ENCODE results near the gene NAA16. TPM values are rescaled to one million over a fixed set of nuclear protein-coding genes. Genes with fewer than 3 reads are reported as not detected.

NAA16 gene
- total RNA-seq, 2 experiments from 2014 or later, result 23.5 to 32.8 TPM

GRCh38 chr13:41327994-41328790 is 17.1 kb downstream of the NAA16 start:
- TF ChIP-seq CTCF (IDR thresholded peaks at IDR 0.05), result no peak
- ChIA-PET POLR2A (no interaction called here), CTCF (interaction anchor here (1.1 kb wide), 1 partner anchor 9 kb away, joined by 3 read pairs; no protein-coding TSS in a partner anchor)
- DNase-seq (peak; percentile 13), ATAC-seq (peak; percentile 52)
- Mint-ChIP-seq H3K9me3 (no peaks in the 10 kb centered on the region), H3K4me1 (ENCODE audit: low read depth) (peaks cover 53% of the 10 kb centered on the region), H3K27ac (peak overlapping the region; percentile 82), H3K36me3 (ENCODE audit: low read depth) (peaks cover 46% of the 10 kb centered on the region), H3K27me3 (no peaks in the 10 kb centered on the region), H3K4me3 (peak overlapping the region; percentile 6)
- intact Hi-C loops (cut with micrococcal nuclease), result no loop called here

- intact Hi-C loops (cut with micrococcal nuclease), result no loop called here
- no peak for ATAC-seq
- Mint-ChIP-seq H3K9me3 (no peaks in the 10 kb centered on the region), H3K27me3 (no peaks in the 10 kb centered on the region), H3K36me3 (ENCODE audit: low read depth) (peaks cover 47% of the 10 kb centered on the region), H3K27ac (peak overlapping the region; percentile 13), H3K4me1 (ENCODE audit: low read depth) (peaks cover 55% of the 10 kb centered on the region), H3K4me3 (no peak overlapping the region)
- DNase-seq, result no peak
- no peak for TF ChIP-seq CTCF (IDR thresholded peaks at IDR 0.05)
- POLR2A ChIA-PET, result interaction anchor here (1.4 kb wide), 2 partner anchors 18 to 62 kb away, joined by 3 to 5 read pairs; no protein-coding TSS in a partner anchor
- CTCF ChIA-PET, result interaction anchor here (0.9 to 1.8 kb wide), 7 partner anchors 9 to 96 kb away, joined by 3 to 5 read pairs (median 3); no protein-coding TSS in a partner anchor
Measured at GRCh38 chr13:41332829-41333228, 21.8 kb downstream of the NAA16 start.

GRCh38 chr13:41334810-41335209 is 23.7 kb downstream of the NAA16 start:
- Mint-ChIP-seq H3K27ac (peak overlapping the region; percentile 5), H3K9me3 (peaks cover 1% of the 10 kb centered on the region), H3K4me1 (ENCODE audit: low read depth) (peaks cover 45% of the 10 kb centered on the region), H3K4me3 (no peak overlapping the region), H3K27me3 (no peaks in the 10 kb centered on the region), H3K36me3 (ENCODE audit: low read depth) (peaks cover 49% of the 10 kb centered on the region)
- intact Hi-C loops (cut with micrococcal nuclease), result no loop called here
- DNase-seq (no peak), ATAC-seq (no peak)
- TF ChIP-seq CTCF (IDR thresholded peaks at IDR 0.05), result no peak
- POLR2A ChIA-PET, result interaction anchor here (0.6 kb wide), 2 partner anchors 20 to 47 kb away, joined by 3 read pairs; no protein-coding TSS in a partner anchor
- CTCF ChIA-PET, result no interaction called here

- peaks cover 78% of the 10 kb centered on the region for H3K36me3 Mint-ChIP-seq (ENCODE audit: low read depth)
- ATAC-seq, result no peak
- H3K27ac Mint-ChIP-seq, result no peak overlapping the region
- no peaks in the 10 kb centered on the region for H3K27me3 Mint-ChIP-seq
- peaks cover 9% of the 10 kb centered on the region for H3K9me3 Mint-ChIP-seq
- H3K4me1 Mint-ChIP-seq (ENCODE audit: low read depth), result peaks cover 52% of the 10 kb centered on the region
- no peak overlapping the region for H3K4me3 Mint-ChIP-seq
- CTCF ChIA-PET, result no interaction called here
- TF ChIP-seq CTCF (IDR thresholded peaks at IDR 0.05), result no peak
- intact Hi-C loops (cut with micrococcal nuclease), result no loop called here
- DNase-seq, result no peak
- POLR2A ChIA-PET, result no interaction called here
Measured at GRCh38 chr13:41344358-41344757, 33.3 kb downstream of the NAA16 start.

All from activated CD8-positive, alpha-beta T cell treated with anti-CD3 and anti-CD28 coated beads for 36 hours (primary cell).